Stromal cell of bone marrow (primary cell): ENCODE measurements around the gene HIVEP3.

ENCODE experiments used
- DNase-seq: peaks from one replicate; pipeline ENCODE4 v3.0.0-alpha.2; 2012; ENCODE audit warnings: low read depth

HIVEP3 gene

DNA sequence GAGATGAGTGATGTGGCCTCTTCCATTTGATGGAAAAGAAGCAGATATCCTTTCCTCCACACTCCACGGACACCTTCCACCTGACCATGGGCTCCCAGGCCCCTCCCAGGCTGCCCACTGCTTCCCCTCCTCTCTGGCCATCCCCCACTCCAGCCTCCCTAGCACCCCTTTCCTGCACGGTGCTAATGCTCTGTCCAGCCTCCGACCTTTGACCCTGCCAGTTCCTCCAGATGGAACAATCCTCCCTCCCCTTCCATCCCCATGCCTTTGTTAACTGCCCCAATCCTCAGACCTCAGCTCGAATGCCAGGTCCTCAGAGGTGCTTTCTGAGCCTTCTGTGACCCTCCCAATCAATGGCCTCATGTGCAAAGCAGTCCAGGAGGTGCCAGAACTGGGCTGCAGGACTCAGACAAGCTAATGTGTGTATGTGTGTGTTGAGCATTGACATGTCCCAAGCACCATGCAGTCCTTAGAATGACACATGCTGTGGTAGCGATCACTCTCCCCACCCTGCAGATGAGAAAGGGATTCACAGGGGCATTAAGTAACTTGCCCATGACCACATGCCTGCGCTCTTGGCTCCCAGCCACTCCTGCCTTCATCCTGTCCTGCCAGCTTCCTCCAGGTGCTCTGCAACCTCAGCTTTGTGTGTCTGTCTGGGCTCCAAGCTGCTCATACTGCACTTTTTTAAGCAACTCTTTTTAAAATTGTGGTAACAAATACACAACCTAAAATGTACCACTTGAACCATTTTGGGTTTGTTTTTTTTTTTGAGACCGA, 370.8 kb downstream of the HIVEP3 start:
- DNase-seq, result no peak

DNA sequence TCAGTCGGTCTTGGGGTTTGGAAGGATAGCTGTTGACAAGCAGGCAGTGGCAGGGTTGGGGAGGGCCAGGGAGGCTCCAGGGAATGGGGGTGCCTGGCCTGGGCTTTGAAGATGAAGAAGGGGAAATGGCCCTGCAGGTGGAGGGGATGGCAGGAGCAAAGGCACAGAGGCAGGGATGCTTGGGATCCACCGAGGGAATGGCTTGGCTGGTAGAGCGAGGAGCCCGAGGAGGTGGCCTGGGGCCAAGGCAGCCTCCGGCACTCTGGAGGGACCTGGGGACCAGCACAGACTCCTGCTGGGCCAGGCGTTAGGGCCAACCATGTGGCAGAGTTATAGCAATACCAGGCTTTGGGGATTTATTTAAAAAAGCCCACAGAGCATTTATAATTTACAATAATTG, 371.4 kb downstream of the HIVEP3 start:
- no peak for DNase-seq

DNA sequence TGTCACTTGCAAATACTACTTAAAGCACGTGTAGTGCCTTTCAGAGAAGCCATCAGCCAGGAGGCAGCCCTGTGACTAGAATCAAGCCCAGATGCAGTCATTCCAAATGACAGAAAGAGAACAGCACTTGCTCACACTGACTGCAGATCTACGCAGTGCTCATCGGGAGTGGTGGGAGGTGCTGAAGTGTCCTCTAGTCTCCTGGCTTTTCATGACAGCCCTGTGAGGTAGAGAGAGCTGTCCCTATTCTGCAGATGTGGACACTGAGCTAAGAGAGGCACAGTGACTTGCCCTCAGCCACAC, 371.9 kb downstream of the HIVEP3 start:
- no peak for DNase-seq

DNA sequence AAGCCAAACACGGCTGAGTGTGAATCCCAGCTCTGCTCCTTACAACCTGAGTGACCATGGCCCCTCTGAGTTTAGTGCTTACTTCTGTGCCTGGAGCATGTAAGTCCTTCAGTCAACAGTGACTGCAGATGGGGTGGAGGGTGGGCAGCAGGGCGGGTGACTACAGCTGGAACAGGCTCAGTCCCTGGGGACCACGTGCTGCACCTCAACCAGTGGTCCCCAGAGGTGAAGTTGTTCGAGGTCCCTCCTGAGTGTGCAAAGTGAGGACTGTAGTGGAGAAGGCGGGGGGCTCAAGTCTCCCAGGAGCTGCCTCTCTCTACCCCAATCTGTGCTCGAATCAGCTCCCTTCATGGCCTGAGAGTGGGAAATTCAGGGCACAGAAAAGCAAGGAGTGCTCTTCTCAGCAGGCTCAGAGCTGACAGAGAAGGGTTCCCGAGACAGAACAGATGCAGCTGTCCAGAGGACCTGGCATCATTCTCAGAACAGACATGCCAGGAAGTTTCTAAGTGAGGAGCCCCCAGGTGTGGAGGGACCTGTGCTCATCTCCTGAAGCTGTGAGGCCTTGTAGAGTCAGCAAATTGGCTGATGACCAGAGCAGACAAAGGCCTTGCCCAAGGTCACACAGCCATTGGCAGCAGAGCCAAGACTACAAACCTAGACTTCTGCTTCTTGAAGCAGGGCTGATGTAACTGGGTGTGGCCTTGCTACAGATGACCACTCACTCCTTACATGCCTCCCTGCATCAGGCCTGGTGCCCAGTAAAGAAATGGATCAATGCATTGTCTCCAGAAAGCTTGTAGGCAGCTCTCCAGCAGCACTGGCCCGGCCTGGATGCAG, 372.5 kb downstream of the HIVEP3 start:
- DNase-seq, result peak; percentile 17

DNA sequence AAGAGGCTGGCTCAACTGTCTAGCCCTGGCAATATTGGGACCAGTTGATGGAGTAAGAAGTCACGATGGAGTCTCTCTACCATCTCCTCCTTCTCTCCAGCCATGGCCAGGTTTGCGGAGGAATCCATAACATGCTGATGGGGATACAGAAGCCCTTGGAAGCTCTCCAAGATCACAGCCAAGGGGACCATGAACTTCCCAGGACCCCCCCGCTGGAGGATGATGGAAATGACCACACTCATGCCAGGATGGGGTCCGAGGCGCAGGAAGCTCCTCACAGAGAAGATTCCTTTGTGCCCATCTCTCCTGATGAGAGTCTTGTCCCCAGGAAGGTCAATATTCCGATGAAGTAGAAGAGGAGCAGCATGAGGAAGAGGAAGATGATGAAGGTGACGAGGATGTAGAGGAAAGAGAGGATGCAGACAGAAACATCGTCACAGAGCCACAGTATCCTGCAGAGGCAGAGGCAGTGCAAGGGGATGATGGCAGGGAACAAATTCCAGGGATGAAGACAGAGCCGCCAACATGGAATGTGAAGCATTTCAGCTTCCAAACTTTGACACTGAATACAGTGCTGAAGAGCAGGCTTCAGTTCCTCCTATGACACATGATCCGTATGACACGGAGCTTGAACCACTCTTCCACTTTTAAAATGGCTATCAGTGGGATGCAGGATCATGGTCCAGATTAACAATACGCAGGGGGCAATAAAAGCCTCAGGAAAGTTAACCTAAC, 376.4 kb downstream of the HIVEP3 start:
- no peak for DNase-seq

DNA sequence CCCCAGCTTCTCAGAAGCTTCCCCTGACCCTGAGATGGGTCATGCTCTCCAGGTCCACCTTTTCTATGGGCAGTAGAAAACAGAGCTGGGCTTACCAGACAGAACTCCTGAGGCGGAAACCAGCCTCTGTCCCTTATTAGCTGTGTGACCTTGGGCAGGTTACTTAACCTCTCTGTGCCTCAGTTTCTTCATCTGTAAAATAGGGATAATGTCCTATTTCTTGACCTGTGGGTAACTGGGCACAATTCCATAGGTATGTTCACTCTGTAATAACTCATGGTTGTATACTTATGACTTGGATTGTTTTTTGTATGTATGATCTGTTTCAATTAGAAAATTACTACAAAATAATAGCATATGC, 377.1 kb downstream of the HIVEP3 start:
- DNase-seq, result no peak

DNA sequence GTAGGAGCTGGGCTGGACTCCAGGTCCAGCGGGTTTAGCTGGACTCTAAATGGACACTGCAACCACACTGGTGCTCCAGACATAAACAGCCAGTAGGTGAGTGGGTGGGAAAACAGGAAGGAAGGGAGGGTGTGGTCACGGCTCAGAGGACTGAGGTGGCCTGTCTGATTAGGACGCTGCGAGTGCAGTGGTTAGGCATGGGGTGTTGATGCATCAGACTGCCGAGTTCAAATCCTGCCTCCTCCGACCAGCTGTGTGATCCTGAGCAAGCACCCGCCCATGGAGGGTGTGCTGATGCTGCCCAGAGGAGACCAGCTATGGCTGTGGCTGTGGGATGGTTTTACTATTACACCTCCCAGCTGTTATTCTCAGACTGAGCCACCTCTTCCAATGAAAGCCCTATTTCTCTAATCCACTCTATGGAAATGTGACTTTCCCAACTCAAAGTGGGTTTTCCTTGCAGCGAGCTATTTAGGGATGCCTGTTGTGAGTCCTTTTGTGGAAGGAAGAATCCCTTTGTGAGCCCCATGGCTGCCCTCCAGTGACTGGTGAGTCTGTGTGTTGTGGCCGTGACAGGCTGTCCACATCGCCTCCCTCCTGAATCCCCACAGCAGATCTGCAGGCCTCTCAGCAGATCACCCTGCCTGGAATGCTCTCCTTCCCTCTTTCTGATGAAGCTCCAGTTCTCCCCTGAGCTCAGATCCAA, 377.7 kb downstream of the HIVEP3 start:
- no peak for DNase-seq

DNA sequence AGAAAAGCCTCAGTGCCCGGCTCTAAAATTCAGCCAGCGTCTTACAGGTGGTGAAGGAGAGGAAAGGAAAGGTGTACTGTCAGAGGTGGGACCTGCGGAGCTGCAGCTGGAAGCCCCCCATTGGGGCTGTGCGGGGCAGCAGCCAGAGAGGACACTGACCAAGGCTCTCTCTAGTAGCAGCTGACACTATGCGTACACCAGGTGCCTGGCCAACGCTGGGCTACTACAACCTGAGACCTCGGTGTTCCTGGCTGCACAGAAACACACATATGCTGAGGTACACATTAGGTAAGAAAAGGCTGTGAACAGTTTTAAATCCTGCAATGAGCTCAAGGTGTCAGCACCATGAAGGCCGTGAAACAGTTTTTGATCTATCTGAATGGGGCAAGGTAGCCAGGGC, 378.7 kb downstream of the HIVEP3 start:
- DNase-seq, result no peak

DNA sequence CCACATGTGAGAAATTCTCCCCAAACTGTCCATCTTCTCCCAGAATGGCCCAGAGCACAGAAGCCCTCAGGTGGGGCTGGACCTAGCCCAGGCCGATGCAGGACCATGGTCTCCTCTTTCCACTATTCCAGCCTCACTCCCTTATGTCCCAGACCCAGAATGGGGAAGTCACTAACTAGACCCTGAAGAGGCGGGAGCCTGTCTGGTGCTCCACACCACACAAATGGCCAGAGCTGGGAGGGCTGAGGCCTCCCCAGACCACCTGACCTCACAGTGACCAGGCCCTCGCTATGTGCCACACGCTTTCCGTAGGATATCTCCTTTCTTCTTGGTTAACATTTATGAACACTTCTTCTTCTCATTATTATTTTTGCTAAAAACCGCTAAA, 379.3 kb downstream of the HIVEP3 start:
- no peak for DNase-seq

DNA sequence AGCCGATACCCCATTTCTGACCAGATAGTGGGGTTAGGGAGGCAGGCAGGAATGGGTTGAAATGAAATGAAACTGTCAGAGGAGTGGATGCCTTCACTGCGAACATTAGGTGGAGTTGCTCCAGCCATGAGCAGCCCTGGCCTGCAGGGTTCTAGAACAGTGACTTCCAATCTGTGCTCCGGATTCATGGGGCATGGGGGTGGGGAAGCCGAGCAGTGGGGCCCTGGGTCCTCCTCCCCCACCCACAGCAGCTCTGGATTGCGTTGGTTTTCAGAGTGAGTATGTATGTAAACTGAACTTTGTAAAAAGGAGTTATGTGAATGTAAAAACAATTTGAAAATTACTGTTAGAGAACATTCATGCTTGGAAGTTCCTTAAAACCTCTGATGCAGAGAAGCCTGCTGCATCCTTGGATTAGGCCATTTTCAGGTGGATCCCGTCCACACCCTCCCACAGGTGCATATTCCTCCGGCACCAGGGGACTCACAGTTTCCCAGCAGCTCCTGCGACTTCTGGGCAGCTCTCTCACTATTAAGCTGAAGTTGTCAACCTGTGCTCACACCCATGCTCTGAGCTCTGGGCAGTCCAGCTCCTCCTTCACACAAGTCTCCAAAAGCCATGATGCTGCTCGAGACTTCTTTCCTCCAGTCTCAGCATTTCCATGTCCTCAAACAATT, 379.8 kb downstream of the HIVEP3 start:
- DNase-seq, result no peak

DNA sequence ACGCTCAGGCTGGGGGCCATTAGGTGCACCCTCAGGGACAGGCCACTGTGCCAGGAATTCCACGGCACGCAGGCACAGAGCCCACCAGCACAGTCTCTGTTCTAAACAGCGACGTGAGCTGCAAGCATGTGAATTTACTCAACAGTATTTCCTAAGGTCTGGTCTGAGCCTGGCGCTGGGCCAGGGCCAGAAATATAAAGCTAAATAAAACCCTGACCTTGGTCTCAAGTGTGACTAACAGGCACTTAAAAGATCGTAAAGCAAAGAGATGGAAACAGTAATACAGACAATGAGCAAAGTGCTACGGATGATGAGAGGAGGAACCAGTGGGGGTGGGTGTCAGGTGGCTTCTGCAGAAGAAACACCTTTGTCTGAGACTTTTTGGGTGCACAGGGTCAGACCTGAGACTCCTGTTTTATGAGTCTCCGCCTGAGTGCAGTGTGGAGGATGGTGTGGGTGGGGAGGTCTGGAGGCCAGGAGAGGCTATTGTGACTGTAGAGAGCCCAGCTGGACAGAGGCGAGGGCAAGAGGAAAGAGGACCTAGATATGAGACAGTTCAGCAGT, 380.9 kb downstream of the HIVEP3 start:
- peak; percentile 81 for DNase-seq

DNA sequence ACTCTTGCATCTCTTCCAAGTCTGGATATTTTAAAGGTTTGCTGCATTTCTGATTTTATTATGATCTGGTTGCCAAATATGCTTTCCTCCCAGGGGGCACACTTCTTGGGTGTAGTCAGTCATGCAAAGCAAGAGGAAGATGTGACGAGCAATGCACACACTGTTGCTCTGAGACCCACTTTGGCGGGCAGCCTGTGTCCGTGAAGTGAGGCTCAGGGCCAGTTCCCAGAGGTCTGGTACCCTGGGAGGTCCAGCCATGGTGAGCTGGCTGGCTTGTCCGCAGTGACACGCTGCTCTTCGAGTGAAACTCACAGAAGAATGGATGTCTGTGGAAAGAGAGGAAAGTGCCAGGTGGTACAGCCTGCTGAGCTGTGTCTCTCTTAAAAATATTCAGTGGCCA, 381.5 kb downstream of the HIVEP3 start:
- DNase-seq, result peak; percentile 45

DNA sequence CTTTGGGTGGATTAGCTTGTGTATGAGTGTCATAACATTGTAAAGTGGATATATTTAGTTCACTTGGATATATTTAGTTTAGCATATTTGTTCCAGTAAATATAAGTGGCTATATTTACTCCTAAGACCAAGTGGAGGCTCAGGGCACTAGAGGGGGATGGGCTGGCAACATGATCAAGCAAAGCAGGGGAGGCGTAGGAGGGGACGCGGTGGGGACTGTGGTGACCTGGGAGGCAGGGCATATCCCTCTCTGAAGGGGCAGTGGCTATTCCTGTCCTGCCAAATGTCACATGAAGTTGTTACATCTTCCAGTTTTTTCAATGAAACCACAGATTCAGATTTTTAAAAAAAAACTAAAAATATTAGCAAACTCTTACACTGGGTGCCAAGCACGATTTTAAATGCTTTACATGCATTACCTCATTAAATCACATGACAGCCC, 382.3 kb downstream of the HIVEP3 start:
- DNase-seq, result no peak

DNA sequence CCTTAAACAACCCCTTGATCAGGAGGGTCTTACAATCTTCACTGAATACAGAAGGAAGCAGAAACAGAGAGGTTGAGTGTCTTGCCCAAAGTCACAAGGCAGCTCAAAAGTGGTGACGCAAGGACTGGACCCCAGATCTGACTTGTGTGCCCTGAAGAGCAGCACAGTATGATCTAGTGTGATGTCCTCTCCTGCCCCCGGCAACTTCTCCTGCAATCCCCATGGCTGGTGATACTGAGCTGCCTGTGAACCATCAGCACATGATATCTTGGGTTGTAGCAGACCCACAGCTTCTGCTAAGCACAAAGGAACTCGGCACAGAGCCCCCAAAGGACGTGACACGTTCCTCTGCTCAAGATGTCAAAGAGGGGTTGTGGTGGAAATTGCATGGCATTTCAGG, 383.0 kb downstream of the HIVEP3 start:
- DNase-seq, result no peak

DNA sequence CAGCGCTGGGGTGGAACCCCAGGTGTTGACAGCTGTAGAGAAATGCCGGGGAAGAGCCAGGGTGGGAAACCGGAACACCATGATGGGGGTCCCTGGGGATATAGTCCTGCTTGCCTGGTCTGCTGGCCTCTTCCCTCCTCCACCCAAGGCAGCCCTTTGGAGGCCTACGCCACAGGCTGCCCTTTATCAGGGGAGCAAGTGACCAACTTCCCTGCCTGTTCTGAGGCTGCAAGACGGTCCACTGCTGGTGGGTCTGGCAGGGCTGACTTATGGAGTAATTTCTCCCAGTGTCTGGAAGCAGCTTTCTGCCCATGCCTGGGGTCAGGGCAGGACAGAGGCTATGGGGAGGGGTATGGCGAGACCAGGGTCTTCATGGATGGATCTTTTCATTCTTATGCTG, 383.4 kb downstream of the HIVEP3 start:
- DNase-seq, result no peak

DNA sequence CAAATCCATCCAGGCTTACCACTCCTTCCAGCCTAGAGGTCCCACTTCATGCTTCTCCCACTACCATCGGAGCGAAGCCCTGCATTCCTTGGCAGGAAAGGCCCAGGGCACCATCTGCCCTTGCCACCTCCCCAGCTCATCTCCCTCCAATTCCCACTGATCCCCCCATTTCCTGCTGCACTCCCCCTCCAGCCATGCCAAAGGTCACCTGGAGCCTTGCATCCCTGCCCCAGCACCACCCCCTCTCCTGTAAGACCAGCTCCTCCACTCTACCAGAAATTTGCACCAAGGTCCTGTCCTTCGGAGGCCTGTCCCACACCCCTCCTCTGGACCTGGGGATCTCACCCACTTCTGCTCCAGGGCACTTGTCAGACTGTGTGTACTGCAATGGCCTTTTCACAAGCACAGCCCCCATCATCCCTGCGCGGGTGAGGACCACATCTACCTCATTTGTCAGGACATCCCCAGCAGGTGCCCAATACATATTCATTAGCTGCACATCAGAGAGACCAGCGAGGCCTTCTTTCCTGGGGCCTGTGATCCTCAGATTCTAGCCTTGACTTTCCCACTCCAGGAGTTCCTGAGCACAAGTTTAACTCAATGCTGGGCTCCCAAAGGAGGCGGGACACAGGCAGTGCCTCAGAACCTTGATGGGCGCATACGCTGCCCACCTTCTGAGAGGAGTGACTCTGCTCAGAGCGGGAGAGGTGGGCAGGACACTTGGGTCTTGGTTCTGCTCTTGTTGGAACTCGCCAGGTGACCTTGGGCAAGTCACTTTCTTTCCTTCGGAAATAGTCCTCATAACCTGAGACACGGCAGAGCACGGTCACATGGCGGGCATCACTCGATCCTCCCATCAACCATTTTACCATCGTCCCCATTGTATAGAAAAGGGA, 384.3 kb downstream of the HIVEP3 start:
- no peak for DNase-seq

DNA sequence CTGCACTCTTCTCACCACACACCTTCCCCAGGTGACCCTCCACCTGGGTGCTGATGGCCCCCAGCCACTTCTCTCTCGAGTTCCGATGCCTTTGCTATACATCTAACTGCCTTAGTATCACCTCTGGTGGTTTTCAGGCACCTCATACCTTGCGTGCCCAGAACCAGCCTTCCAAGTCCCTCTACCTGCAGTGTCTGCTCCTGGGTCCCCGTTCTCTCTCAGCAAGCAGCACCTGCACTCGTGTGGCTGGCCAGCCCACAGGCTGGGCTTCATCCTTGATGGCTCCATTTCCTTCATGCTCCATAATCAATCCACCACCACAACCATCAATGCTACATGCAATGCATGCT, 385.0 kb downstream of the HIVEP3 start:
- DNase-seq, result no peak

DNA sequence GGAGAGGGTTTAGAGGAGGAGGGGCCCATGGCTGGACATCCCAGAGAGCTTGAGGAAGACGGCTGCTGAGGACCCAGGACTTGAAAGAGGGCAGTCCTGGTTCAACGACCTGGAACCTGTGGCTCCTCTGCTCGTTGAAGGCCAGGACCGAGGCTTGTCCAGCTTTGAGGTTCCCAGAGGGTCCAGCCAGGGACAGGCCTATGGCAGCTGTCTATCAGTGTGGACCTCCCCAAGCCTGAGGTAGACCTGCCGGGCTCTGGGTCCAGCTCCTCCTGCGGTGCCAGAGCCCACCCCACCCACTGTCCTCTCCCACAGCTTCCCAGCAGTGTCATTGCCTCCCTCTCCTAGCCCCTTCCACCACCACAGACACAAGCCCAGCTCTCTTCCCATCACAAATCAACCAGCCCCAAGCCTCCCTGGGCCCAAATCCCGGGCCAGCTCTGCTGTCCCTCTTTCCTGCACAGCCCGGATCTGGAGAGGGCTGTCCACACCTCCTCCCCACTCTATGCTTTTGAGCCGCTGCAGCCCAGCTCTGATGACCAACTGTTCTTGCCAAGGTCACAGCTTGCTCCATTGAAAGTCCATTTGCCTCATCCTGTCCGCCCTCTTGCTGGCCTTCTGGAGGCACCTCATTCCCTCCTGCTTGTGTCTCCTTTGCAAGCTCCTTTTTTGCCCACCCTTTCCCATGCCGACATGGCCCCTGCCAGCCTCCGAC, 385.5 kb downstream of the HIVEP3 start:
- no peak for DNase-seq

DNA sequence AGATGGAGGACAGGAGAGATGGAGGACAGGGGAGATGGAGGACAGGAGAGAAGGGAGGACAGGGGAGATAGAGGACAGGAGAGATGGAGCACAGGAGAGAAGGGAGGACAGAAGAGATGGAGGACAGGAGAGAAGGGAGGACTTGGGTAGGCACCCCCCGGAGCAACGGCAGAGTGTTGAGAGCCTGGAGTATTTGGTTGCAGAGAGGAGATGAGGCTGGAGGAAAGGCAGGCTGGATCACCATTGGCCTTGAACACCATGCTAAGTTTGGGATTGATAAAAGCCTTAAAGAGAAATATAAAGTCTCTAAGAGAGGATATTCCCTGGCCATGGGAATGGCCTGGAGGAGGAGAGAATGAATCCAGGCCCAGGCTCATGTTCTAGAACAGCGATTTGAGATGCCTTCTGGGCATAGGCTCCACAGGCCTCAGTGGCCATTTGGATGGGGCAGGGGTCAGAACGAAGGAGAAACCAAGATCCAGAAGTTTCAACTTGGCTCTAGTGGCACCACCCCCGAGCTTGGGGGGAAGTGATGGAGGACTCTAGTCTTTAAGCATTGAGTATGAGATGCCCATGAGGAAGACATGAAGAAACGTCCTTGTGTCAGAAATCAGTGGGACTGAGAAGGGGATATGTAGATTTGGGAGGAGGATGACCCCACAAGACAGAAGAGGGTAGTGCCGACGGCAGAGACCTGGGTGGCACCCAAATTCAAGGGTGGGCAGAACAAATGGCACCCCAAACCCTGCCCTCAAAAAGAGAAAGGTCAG, 386.3 kb downstream of the HIVEP3 start:
- no peak for DNase-seq
